Testis (tissue), 3 donors: ENCODE data around the gene ACVR2B. TPM values are rescaled to one million over a fixed set of nuclear protein-coding genes. Genes with fewer than 3 reads are reported as not detected.

Experiments
- DNase-seq: peaks from one replicate; pipeline ENCODE4 v3.0.0-alpha.2; 2019
- H3K27ac ChIP-seq, 2 donors: fragments of 200-600 bp; sonication (generic); one replicate each; pipeline ENCODE4 v1.5.1; 2019
- H3K27me3 ChIP-seq: fragments of 200-600 bp; sonication (generic); one replicate; pipeline ENCODE4 v1.5.1; 2019
- H3K36me3 ChIP-seq: fragments of 200-600 bp; sonication (generic); one replicate; pipeline ENCODE4 v1.5.1; 2017; ENCODE audit warnings: low read depth; ENCODE audit errors: missing control alignments
- H3K4me1 ChIP-seq: fragments of 200-600 bp; sonication (generic); one replicate; pipeline ENCODE4 v1.5.1; 2019
- H3K4me3 ChIP-seq, 2 donors: fragments of 200-600 bp; sonication (generic); one replicate each; pipeline ENCODE4 v1.5.1; 2017 to 2019
- H3K9me3 ChIP-seq: fragments of 200-600 bp; sonication (generic); one replicate; pipeline ENCODE4 v1.5.1; 2017
- CTCF ChIP-seq, 3 experiments: fragments of 450-650 bp in 2 of 3; fragments of 200-600 bp in 1 of 3; sonication (generic) in 1 of 3; IDR thresholded peaks; one replicate each; pipeline ENCODE4 v1.5.1; 2016 to 2019; ENCODE audit warnings: antibody characterized with exemption in 3 of 3, mild to moderate bottlenecking in 2 of 3, moderate library complexity in 1 of 3
- POLR2A ChIP-seq: fragments of 450-650 bp; IDR thresholded peaks from one replicate; pipeline ENCODE4 v1.6.1; 2017; ENCODE audit warnings: antibody characterized with exemption, mild to moderate bottlenecking, moderate library complexity
- WGBS, 2 donors: methylation state at CpG; one replicate each; pipeline ENCODE4 v1.1.5; 2018; 5-methylcytosine and 5-hydroxymethylcytosine counted together
- intact Hi-C: fragments of 100-400 bp; cut with DNase I; formaldehyde crosslinking; loops from one replicate; pipeline ENCODE4 v1.15.1; 2023; ENCODE audit warnings: low total_unique reads
- polyA plus RNA-seq: library from polyadenylated mRNA; stranded (reverse); fragments of 350-450 nt; fragmentation: Illumina TruSeq; extraction: RNeasy Lipid Tissue Mini Kit (QIAGEN cat#74804); gene quantifications from one replicate; pipeline ENCODE4 v1.2.3, GENCODE V29; 2014; ENCODE audit warnings: low read depth, low replicate concordance; ENCODE audit not compliant: insufficient read depth
- total RNA-seq, 2 donors: library from RNA; depleted of rRNA; stranded (reverse); fragments of >200 nt; gene quantifications; one replicate each; pipeline ENCODE4 v1.2.3, GENCODE V29; 2016

The ACVR2B gene
- total and polyA plus RNA-seq, 3 donors from 2014 or later = 7.3 to 24.2 (median 22.9) TPM

- no peaks in the 10 kb centered on the region for H3K9me3 ChIP-seq
- TF ChIP-seq CTCF (IDR thresholded peaks at IDR 0.05) (peak; percentile 78 to 96 (median 90)), POLR2A (no peak)
- H3K27me3 ChIP-seq = no peaks in the 10 kb centered on the region
- H3K4me3 ChIP-seq = no peak overlapping the region
- H3K4me1 ChIP-seq = no peaks in the 10 kb centered on the region
- H3K27ac ChIP-seq = no peak overlapping the region
- WGBS, 2 donors = 8 to 14% methylated on average over 5 of the region's 5 CpGs
- intact Hi-C loops = loop anchor here (10.0 kb wide), 1 partner anchor 133 kb away; no protein-coding TSS in a partner anchor
- no peaks in the 10 kb centered on the region for H3K36me3 ChIP-seq
- peak; percentile 85 for DNase-seq
These were observed 67.8 kb downstream of the ACVR2B start for GRCh38 chr3:38521391-38521987.

GRCh38 chr3:38522002-38522401, 68.3 kb downstream of the ACVR2B start:
- 83 to 89% methylated on average over 6 of the region's 6 CpGs for WGBS, 2 donors

GRCh38 chr3:38524141-38524739, 70.5 kb downstream of the ACVR2B start:
- TF ChIP-seq POLR2A (no peak), CTCF (IDR thresholded peaks at IDR 0.05) (no peak)
- no peaks in the 10 kb centered on the region for H3K9me3 ChIP-seq

More at GRCh38 chr3:38522002-38522401, 68.3 kb downstream of the ACVR2B start:
- DNase-seq = no peak
- intact Hi-C loops = loop anchor here (10.0 kb wide), 1 partner anchor 133 kb away; no protein-coding TSS in a partner anchor
- no peak for TF ChIP-seq POLR2A
- TF ChIP-seq CTCF (IDR thresholded peaks at IDR 0.05) = no peak
- Histone ChIP-seq H3K4me1 (no peaks in the 10 kb centered on the region), H3K36me3 (no peaks in the 10 kb centered on the region), H3K27ac (no peak overlapping the region), H3K27me3 (no peaks in the 10 kb centered on the region), H3K9me3 (no peaks in the 10 kb centered on the region), H3K4me3 (no peak overlapping the region)

GRCh38 chr3:38526792-38527191, 73.1 kb downstream of the ACVR2B start:
- Histone ChIP-seq H3K4me3 (no peak overlapping the region), H3K36me3 (no peaks in the 10 kb centered on the region), H3K27me3 (no peaks in the 10 kb centered on the region), H3K27ac (no peak overlapping the region), H3K9me3 (no peaks in the 10 kb centered on the region), H3K4me1 (no peaks in the 10 kb centered on the region)
- intact Hi-C loops = loop anchor here (10.0 kb wide), 1 partner anchor 128 kb away; no protein-coding TSS in a partner anchor
- 88 to 96% methylated on average over 1 to 14 of the region's 14 CpGs for WGBS, 2 donors
- no peak for TF ChIP-seq CTCF (IDR thresholded peaks at IDR 0.05)
- TF ChIP-seq POLR2A = no peak
- no peak for DNase-seq

More at GRCh38 chr3:38524141-38524739, 70.5 kb downstream of the ACVR2B start:
- Histone ChIP-seq H3K4me1 (no peaks in the 10 kb centered on the region), H3K36me3 (no peaks in the 10 kb centered on the region), H3K4me3 (no peak overlapping the region), H3K27ac (no peak overlapping the region), H3K27me3 (no peaks in the 10 kb centered on the region)
- intact Hi-C loops = loop anchor here (10.0 kb wide), 1 partner anchor 131 kb away; no protein-coding TSS in a partner anchor
- WGBS, 2 donors = 89 to 90% methylated on average over 5 of the region's 5 CpGs
- DNase-seq = no peak
